Raji (cell line): ENCODE data around the gene ZHX3.

ENCODE experiments used
- POLR2A ChIP-seq: IDR thresholded peaks from 2 replicates; pipeline ENCODE4 v1.6.1; 2011; ENCODE audit warnings: low read depth, low read length, control low read depth; ENCODE audit not compliant: insufficient read depth

Gene ZHX3

GRCh38 chr20:41173791-41174341, 143.7 kb downstream of the ZHX3 start:
- TF ChIP-seq POLR2A, result no peak

GRCh38 chr20:41173161-41173721, 144.3 kb downstream of the ZHX3 start:
- no peak for TF ChIP-seq POLR2A

- TF ChIP-seq POLR2A, result no peak
Measured at GRCh38 chr20:41172296-41173140, 145.0 kb downstream of the ZHX3 start.

- TF ChIP-seq POLR2A, result no peak
Measured at GRCh38 chr20:41171736-41172295, 145.7 kb downstream of the ZHX3 start.

- no peak for TF ChIP-seq POLR2A
Measured at GRCh38 chr20:41170386-41171105, 147.0 kb downstream of the ZHX3 start.

GRCh38 chr20:41169791-41170351, 147.7 kb downstream of the ZHX3 start:
- TF ChIP-seq POLR2A, result no peak

- no peak for TF ChIP-seq POLR2A
Measured at GRCh38 chr20:41169162-41169690, 148.3 kb downstream of the ZHX3 start.

- no peak for TF ChIP-seq POLR2A
Measured at GRCh38 chr20:41168281-41169161, 149.0 kb downstream of the ZHX3 start.

- no peak for TF ChIP-seq POLR2A
Measured at GRCh38 chr20:41167481-41168253, 149.9 kb downstream of the ZHX3 start.

- TF ChIP-seq POLR2A, result no peak
Measured at GRCh38 chr20:41167118-41167470, 150.4 kb downstream of the ZHX3 start.

- TF ChIP-seq POLR2A, result no peak
Measured at GRCh38 chr20:41166201-41167117, 151.1 kb downstream of the ZHX3 start.
